Left kidney (tissue), 2 donors: ENCODE measurements around the gene GPC5. TPM values are rescaled to one million over a fixed set of nuclear protein-coding genes. Genes with fewer than 3 reads are reported as not detected.
"Not testable (repeated sequence)": the region's sequence is repeated elsewhere in the genome, so short reads cannot be mapped to it uniquely, and the experiment has no call there.

Experiments used
- DNase-seq: peaks from one replicate; pipeline ENCODE4 v3.0.0-alpha.2; 2013
- polyA plus RNA-seq: library from polyadenylated mRNA; unstranded; fragments of 120-200 nt; gene quantifications from one replicate; pipeline ENCODE4 v1.2.1, GENCODE V29; 2013; ENCODE audit not compliant: insufficient read length

Gene GPC5
- polyA plus RNA-seq, 1 donor: 5.1 TPM

DNA sequence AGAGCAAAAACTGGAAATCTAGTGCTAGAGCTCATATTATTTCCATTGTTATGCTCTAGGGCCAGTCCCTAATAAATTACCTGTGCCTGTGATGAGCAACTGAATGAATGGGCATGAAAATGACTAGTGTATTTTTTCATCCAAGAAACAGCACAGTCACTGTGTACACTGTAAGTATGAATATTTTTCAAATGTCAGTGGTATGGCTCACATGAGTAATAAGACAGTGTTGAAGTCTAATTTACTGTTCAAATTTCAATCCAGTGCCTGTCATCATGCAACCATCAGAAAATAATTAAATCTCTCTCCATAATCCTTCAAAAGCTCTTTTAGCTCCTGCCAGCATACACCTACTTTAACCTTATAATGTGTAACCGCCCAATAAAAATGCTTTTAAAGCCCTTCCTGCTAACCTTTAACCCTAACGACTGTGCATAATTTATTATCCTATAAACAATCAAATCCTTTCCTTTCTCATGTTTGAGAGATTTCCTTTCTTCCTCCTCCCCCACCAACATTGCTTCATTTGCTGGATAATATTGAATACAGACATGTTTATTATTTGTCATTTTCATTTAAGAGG, 378.3 kb downstream of the GPC5 start:
- DNase-seq: no peak

DNA sequence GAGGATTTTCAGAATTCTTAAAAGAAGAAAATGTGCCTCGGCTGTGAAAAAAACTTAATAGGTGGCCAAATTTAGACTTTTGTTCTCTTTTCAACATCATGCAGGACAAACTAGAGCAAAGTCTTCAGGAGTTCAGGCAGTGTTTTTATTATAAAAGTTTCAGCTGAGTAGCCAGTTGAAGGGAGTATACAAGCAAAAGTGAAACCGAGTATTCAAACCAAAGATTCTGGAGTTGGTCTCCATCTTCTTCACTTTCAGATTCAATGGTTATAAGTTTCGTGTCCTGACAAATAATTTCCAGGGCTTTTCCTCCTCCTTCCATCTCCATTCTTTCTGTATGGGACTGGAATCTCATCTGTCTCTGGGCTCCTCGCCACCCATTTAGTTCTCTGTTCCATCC, 379.7 kb downstream of the GPC5 start:
- DNase-seq: no peak

DNA sequence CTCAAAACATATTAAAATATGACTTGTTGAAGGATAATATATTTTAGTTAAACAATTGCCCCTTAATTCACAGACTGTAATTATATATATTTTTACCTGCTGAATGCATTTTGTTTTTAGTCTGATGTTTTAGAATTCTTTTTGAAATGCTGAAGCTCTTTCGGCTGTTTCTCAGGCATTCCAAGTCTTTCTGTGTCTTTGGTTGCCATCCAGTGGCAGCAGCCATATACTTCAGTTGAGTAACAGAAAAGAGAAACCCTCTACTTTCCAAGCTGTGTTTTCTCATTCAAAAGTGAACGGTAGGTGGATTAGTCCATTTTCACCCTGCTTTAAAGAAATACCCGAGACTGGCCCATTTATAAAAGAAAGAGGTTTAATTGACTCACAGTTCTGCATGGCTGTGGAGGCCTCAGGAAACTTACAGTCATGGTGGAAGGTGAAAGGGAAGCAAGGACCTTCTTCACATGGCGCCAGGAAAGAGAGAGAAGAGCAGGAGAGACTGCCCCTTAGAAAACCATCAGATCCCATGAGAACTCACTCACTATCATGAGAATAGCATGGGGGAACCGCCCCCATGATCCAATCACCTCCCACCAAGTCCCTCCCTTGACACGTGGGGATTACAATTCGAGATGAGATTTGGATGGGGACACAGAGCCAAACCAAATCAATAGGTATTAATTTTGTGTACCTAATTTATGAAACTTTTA, 383.7 kb downstream of the GPC5 start:
- DNase-seq: peak; percentile 24

DNA sequence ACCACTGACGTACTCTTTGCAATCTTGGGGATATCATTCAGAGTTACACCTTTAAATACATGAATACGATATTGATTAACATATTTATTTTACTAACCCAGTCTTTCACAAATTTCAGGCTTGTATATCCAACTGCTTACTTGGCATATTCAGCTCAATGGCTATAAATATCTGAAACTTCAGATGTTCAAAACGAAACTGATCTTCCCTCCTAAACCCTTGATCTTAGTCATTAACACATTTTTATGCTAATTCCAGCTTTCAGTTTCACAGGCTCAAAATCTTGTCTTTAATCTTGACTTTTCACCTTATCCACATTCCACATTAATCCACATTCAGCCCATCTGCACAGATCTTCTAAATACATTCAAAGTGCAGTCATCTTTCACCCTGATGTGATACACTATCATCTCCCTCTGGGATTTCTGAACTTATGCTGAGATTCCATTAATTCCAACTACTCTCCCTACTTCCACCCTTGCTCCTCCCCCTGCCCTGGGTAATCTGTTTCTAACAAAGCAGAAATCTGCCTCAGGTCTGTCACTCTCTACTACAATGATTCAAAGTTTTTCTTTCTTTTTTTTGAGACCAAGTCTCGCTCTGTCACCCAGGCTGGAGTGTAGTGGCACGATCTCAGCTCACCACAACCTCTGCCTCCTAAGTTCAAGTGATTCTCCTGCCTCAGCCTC, 387.2 kb downstream of the GPC5 start:
- no peak for DNase-seq

DNA sequence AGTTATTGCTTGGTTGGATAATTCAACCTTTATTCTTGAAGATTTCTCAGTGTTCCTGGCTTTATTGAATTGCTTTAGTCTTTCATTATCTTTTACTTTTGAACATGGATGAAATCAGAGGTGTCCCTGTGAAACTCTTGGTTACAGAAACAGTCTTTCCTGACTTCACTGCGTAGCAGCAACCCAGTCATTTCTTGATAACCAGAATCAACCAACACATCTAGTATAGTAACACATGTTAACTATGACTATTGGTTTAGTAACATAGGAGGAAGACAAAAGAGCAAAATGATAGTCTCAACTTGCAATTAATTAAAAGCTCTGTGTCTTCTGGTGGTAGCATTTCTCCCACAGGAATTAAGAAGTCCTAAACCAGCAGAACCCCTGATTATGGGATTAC, 393.6 kb downstream of the GPC5 start:
- DNase-seq: no peak

DNA sequence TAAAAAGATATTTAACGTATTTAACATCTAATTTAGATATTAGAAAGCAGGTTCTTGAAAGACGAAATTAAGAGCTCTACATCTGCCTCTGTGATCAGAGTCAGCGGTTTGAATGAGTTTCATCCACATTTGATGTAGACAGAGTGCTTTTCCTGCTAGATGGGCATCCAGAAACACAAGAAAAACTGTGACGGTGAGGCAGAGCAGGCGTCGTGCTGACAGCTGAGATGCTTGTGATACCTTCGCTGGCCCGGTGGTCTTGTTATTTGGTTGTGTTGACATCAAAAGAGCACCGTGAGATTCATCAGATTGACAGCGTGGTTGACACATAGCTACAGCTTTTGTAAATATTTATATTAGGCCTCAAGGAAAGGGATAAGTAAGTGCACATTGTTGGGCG, 399.1 kb downstream of the GPC5 start:
- no peak for DNase-seq

DNA sequence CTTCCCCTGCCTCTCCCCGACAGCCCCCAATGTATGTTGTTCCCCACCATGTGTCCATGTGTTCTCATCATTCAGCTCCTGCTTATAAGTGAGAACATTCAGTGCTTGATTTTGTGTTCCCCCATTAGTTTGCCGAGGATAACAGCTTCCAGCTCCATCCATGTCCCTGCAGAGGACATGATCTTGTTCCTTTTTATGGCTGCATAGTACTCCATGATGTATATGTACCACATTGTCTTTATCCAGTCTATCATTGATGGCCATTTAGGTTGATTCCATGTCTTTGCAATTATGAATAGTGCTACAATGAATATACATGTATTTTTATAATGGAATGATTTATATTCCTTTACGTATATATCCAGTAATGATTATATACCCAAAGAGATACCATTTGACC, 399.9 kb downstream of the GPC5 start:
- not testable (repeated sequence) for DNase-seq

DNA sequence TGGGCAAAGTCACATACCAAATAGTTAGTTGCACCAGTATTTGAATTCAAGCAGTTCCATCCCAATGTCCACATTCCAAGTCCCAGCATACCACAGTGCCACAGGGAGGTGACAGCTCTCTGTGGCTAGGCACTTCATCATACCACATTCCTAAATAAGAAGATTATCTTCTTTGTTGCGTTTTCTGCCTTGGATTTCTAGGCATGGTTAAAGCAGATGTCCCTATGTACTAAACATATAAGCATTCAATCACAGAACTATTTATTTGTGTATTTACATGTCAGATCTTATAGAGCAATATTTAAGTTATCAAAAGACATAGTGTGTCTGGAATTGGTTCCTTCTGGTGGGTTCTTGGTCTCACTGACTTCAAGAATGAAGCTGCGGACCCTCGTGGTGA, 403.4 kb downstream of the GPC5 start:
- not testable (repeated sequence) for DNase-seq

DNA sequence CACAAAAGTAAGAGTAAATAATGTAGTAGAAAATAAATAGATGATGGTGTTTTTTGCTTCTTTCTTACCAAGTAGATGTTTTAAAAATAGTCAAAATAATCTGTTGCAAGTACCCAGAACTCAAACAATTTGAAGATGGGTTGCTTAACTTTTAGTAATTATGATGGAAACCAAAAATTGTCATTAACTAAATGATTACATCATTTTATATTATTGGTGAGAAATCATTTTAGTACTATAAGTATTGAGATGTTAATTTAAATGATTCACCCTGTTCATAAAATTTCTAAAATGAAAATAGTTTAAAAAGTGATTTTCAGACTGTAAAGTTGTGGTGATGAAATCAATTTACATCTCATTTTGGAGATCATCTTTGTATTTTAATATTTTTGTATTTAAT, 404.5 kb downstream of the GPC5 start:
- no peak for DNase-seq

DNA sequence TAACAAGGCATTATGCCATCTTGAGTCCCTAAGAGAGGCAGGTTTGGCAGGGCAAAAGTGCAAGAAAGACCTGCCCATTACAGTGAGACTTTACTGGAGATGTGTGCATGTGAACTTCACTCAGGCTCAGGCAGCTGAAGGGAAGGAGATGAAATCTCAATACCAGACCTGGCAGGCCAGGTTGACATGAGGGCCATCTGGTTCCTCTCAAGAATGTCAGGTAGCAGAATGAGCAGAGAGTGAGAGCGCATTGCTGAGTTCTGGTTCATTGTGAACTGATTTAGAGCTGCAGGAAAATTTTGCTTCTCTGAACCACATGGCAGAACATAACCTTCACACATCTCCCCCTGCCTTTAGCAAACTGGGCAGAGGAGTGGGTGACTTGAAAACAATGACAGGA, 406.3 kb downstream of the GPC5 start:
- peak; percentile 11 for DNase-seq

DNA sequence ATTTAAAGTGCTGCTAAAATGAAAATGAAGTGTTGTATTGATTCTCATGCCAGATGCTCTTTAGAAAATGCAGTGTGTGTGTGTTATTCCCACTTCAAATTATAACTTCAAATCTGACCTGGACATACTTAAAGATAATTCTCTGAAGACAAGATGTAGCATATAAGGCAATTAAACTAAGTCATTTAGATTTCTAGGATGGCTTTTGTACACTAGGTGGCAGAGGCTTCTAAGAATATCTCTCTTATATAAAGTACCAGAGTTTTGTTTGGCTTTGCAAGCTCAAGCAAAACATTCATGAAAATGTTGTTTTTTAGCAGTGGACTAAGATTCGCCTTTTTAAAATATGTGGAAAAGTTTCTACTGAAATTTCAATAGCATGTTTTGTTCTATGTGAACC, 407.2 kb downstream of the GPC5 start:
- no peak for DNase-seq

DNA sequence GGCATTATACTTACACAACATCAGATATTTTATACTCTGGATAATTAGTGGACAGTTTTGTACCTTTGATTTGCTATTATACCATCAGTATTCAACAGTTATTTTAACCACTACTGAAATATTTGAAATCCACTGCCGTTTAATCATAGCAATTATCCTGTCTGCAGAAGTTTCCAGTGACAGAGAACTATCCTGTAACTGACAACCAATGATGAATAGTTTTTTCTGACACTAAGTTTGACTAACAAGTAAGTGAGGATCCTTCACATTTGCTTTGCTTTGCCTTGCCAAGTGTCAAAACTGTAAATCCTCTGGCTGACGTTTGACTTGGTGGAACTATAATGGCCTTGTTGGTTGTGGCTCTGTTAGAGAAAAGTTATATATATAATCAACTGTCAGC, 410.7 kb downstream of the GPC5 start:
- no peak for DNase-seq

DNA sequence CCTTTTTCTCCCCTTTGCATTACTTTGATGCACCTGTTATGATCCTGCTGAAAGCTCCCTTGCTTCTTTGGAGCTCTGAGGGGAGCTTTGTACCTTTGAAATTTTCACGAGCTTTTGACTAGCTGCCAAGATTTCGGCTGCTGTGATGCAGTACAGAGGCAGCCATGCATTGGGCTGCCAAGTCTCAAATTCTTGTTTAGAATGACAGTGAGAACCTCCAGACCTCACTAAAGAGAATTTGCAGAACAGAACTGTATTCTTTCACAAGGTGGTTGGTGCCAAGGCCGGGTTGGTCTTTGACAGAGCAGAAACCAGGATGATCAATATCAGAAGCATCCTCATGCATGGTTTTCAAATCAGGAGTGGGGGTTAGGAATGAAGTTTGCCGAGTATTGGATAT, 414.8 kb downstream of the GPC5 start:
- peak; percentile 22 for DNase-seq

DNA sequence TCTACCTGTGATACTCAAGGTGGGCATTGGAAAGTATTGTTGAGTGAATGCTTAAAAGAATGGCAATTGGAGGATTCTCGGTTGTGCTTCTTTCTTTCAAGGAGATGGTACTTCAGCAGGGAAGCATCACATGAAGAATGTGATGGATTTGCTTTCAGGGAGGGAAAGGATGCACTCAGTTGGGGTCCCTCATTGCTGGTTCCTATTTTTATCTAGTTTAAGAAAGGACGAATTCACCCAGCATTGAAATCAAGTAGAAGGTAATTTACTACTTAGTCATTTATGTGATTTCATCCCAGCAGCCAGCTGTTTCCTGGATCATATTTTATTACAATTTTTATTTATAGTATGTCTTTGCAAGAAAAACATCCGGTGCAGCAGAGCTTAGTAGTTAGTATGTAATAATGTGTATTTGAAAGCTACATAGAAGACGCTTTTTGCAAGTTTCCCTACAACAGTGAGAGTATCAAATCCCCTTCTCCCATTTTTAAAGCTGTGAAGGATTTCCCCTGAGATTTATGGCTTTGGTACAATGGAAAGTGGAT, 417.9 kb downstream of the GPC5 start:
- no peak for DNase-seq

DNA sequence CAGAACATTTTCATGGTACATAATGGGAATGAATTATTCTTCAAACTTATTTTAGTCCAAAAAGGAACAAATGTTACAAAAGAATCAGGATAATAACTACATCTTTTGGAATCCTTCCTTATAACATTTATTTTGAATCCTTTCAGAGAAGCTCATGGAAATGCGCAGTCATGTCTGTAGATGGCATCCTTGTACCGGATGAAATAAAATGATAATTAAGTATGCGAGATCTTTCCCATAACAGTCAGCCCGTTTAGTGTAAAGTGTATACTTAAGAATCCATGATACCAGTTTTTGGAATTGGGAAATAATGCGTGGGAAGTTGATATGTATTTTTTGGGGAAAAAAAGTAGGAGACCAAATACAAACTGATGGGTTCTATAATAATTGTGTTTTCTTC, 418.8 kb downstream of the GPC5 start:
- peak; percentile 20 for DNase-seq

DNA sequence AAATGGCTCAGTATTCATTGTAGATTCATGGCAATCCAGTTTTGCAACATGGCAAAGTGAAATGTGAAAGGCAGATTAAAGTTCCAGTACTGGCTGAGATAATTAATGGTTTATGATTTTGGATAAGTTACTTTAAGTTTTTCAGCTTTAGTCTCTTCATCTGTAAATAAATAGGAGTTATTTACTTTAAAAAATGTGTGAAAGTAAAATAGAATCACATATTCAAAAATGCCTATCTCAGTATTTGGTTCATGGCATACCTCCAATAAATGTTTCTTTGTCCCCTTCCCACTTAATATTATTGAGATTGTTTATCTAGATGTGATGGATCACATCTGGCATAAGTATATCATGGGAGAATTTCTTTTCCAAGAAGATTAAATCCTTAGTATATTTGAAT, 426.0 kb downstream of the GPC5 start:
- DNase-seq: no peak

DNA sequence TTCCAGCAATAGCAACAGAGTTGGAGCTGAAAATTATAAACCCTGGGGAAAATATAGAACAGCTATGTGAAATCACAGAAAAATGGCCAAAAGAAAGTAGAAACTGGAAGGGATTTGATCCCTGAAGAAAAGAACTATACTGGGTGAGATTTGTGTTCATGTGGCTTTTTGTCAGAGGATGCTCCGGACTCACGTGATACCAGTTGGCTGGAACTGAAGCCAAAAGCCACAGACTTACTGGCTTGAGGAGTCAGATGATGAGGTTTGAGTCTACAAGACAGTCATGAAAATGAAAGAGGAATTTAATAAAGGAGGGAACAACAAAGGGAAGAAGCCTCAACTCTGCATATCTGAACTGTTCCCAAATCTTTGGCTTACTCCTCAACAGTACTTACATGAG, 427.1 kb downstream of the GPC5 start:
- DNase-seq: no peak

DNA sequence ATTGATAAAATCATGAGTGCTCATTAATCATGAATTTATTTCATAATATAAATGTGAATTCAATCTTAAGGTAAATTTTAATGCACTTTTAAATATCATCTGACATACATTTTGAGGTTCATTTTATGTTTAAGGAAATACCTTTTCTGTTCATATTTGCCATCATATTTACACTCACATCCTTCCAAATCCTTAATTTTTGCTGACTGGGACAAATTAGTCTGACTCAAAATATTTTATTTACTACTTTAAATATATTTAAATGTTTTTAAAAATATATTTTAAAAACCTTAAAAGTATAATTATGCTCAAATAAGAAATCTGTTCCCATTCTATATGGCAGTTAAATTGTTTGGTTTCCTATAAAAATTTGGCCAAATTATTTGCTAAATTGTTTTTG, 438.1 kb downstream of the GPC5 start:
- DNase-seq: no peak

DNA sequence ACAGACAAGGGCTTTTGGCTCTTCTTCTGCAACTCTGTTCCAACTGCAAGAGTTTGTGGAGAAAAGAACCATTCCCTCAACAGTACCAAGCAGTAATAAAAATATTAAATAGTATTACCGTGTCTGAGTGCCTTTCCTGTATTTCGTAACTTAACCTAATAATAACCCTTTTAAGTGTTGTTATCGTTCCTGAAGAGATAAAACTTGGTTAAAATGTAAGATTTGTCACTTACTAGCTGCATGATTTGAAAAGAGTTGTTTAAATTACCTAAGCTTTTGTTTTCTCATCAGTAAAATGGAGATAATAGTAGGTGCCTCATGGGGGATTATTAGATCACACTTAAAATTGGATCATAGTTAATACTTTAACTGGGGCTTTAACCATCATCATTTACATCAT, 447.2 kb downstream of the GPC5 start:
- no peak for DNase-seq

DNA sequence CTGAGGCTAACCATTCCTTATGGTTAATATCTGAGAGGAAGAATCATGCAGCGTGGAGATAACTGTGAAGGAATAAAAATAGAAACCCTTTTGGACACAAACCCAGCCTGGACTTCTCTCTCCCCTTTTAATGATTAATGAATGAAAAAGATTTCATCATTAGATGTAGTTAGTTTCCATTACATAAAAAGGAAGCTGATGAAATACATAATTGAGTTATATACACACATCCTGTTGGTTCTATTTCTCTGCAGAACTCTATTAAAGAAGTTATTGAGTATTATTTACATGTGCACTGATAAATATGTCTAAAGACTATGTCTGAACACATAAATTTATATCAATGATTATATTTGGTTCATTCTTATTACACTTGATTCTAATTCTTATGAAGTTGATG, 465.3 kb downstream of the GPC5 start:
- no peak for DNase-seq

DNA sequence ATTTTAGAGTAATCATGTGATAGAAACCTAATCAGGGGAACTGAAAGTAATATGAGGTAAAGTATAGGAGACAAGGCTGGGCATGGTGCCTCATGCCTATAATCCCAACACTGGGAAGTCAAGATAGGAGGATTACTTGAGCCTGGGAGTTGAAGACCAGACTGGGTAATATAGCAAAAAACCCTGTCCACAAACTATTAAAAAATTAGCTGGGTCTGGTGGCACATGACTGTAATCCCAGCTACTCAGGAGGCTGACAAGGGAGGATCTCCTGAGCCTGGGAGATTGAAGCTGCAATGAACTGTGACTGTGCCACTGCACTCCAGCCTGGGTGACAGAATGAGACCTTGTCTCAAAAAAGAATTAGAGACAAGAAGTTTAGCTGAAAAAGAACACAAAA, 469.9 kb downstream of the GPC5 start:
- no peak for DNase-seq

DNA sequence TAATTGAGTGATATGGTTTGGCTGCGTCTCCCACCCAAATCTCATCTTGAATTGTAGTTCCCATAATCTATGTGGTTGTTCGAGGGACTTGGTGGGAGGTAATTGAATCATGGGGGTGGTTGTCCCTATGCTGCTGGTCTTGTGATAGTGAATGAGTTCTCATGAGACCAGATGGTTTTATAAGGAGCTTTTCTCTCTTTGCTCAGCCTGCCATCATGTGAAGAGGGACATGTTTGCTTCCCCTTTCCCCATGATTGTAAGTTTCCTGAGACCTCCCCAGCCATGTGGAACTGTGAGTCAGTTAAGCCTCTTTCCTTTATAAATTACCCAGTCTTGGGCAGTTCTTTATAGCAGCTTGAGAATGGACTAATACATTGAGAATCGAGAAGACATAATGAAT, 480.1 kb downstream of the GPC5 start:
- DNase-seq: no peak

DNA sequence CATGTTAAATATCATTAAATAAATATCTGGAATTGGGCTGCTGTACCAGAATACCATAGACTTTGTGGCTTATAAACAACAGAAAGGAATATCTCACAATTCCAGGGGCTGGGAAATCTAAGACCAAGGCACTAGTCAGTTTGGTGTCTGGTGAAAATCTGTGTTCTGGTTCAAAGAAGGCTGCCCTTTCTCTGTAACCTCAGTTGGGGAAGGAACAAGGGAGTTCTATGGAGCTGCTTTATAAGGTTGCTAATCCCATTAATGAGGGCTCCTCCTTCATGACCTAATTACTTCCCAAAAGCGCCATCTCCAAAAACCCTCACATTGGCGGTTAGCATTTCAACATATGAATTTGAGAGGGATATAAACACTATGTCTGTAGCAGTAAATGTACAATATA, 480.9 kb downstream of the GPC5 start:
- no peak for DNase-seq

DNA sequence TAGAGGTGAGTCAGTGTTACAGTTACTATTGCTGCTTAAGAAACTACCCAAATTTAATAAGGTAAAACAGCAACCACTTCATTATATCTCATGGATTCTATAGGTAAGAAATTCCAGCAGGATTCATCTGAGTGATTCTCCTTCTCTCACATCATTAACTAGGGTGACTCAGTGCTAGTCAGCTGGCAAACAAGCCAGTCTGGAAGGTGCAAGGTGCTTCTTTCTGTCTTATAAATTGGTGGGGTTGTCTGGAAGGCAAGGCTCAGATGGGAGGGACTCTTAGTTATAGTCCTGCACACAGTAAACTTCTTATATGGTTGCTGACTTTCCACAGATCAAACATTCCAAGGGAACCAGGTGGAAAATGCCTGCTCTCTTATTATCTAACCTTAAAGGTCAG, 484.5 kb downstream of the GPC5 start:
- DNase-seq: no peak
